Thoracic aorta (tissue), 2 donors: Measurements from ENCODE around the gene CLSTN1. TPM values are rescaled to one million over a fixed set of nuclear protein-coding genes. Genes with fewer than 3 reads are reported as not detected.

Source experiments
- ATAC-seq: fragments of 150-250 bp; one replicate; pipeline ENCODE4 v1.8.0; 2017; ENCODE audit warnings: low read depth; ENCODE audit not compliant: insufficient number of reproducible peaks, low FRiP score
- DNase-seq: peaks from one replicate; pipeline ENCODE4 v3.0.0-alpha.2; 2020; ENCODE audit warnings: low spot score
- H3K27ac ChIP-seq, 2 donors: fragments of 200-600 bp; sonication (generic); 1 replicate in 1 of 2; 2 replicates in 1 of 2; pipeline ENCODE4 v1.5.1; 2016; ENCODE audit warnings: mild to moderate bottlenecking in 2 of 2, moderate library complexity in 2 of 2
- H3K27me3 ChIP-seq: fragments of 200-600 bp; sonication (generic); replicated peaks from 2 replicates; pipeline ENCODE4 v1.6.0; 2016; ENCODE audit warnings: mild to moderate bottlenecking; ENCODE audit not compliant: insufficient read depth
- H3K36me3 ChIP-seq: fragments of 200-600 bp; sonication (generic); one replicate; pipeline ENCODE4 v1.5.1; 2016
- H3K4me1 ChIP-seq, 2 donors: fragments of 200-600 bp; sonication (generic); 1 replicate in 1 of 2; 2 replicates in 1 of 2; pipeline versions ENCODE4 v1.5.1 to v1.6.0; 2016; ENCODE audit warnings: low read depth in 2 of 2, mild to moderate bottlenecking in 1 of 2; ENCODE audit not compliant: control insufficient read depth in 1 of 2
- H3K4me3 ChIP-seq: fragments of 200-600 bp; sonication (generic); 2 replicates; pipeline ENCODE4 v1.5.1; 2016; ENCODE audit warnings: mild to moderate bottlenecking
- H3K9me3 ChIP-seq: fragments of 200-600 bp; sonication (generic); 2 replicates; pipeline ENCODE4 v1.5.1; 2016
- CTCF ChIP-seq: fragments of 200-600 bp; sonication (generic); IDR thresholded peaks from one replicate; pipeline ENCODE4 v1.5.1; 2019; ENCODE audit warnings: antibody characterized with exemption
- total RNA-seq, 2 donors: library from RNA; depleted of rRNA; stranded (reverse); fragments of >200 nt; gene quantifications; one replicate each; pipeline versions ENCODE4 v1.1.0 to v1.2.3, GENCODE V29; 2016

Gene CLSTN1
- total RNA-seq, 2 donors from 2014 or later = 78.6 to 81.9 TPM

- TF ChIP-seq CTCF = no peak
- Histone ChIP-seq H3K36me3 (no peaks in the 10 kb centered on the region), H3K9me3 (no peaks in the 10 kb centered on the region), H3K27me3 (no peaks in the 10 kb centered on the region), H3K4me1 (peaks cover 0 to 2% of the 10 kb centered on the region in 2 donors), H3K4me3 (no peak overlapping the region), H3K27ac (no peak overlapping the region)
- DNase-seq (no peak), ATAC-seq (no peak)
These were observed 143.7 kb downstream of the CLSTN1 start for GRCh38 chr1:9680091-9680490.

Other genes with a start within 250 kb of the CLSTN1 start
- gene TMEM201, start 235.1 kb downstream of the CLSTN1 start, total RNA-seq = 10 to 100 TPM; 11.2 to 15.0 TPM
- gene PIK3CD, start 172.2 kb downstream of the CLSTN1 start, total RNA-seq = 10 to 100 TPM; 12.4 to 18.7 TPM
- gene CTNNBIP1, start 86.3 kb upstream of the CLSTN1 start, total RNA-seq = 10 to 100 TPM; 13.4 to 22.3 TPM
- 10 to 100 TPM; 21.9 to 27.9 TPM for gene LZIC, start 119.4 kb upstream of the CLSTN1 start, total RNA-seq
- 1 to 10 TPM; 4.6 to 4.7 TPM for gene NMNAT1, start 119.5 kb upstream of the CLSTN1 start, total RNA-seq
- 10 to 100 TPM in 1 of 2 donors, 1 to 10 TPM in 1; 2.2 to 24.1 TPM for gene RBP7, start 173.3 kb upstream of the CLSTN1 start, total RNA-seq
- gene UBE4B, start 209.0 kb upstream of the CLSTN1 start, total RNA-seq = 10 to 100 TPM; 55.0 to 89.2 TPM